B cell (primary cell): Measurements from ENCODE around the gene PAIP2.

Experiments used
- EZH2 ChIP-seq: IDR thresholded peaks from 2 replicates; pipeline ENCODE4 v1.6.1; 2012; ENCODE audit warnings: borderline replicate concordance, low read depth, mild to moderate bottlenecking, moderate library complexity, low read length; ENCODE audit not compliant: insufficient read depth, poor library complexity, severe bottlenecking
- TF ChIP-seq, protein P1 (sequence below): fragments of 200-600 bp; IDR thresholded peaks from one replicate; pipeline ENCODE4 v1.8.0; 2022; ENCODE audit warnings: antibody characterized with exemption, mild to moderate bottlenecking

DNA sequence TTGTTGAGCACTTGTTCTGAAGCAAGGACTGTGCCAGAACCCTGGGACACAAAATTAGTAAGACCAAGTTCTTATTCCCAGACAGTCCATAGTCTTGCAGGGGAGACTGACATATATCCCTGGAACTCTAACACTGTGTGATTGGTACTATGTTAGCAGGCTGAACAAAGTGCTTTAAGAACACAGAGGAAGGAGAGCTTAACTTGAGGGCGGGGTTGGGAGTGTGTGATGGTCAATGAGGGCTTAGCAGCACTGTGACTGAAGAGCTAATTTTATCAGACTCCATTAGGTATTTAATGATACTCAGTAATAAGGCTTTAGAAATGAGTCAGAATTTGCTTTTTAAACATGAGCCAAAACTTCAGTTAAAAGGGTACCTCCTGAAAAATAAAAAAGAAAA is 77.1 kb downstream of the PAIP2 start:
- no peak for TF ChIP-seq EZH2
- TF ChIP-seq, protein P1, sequence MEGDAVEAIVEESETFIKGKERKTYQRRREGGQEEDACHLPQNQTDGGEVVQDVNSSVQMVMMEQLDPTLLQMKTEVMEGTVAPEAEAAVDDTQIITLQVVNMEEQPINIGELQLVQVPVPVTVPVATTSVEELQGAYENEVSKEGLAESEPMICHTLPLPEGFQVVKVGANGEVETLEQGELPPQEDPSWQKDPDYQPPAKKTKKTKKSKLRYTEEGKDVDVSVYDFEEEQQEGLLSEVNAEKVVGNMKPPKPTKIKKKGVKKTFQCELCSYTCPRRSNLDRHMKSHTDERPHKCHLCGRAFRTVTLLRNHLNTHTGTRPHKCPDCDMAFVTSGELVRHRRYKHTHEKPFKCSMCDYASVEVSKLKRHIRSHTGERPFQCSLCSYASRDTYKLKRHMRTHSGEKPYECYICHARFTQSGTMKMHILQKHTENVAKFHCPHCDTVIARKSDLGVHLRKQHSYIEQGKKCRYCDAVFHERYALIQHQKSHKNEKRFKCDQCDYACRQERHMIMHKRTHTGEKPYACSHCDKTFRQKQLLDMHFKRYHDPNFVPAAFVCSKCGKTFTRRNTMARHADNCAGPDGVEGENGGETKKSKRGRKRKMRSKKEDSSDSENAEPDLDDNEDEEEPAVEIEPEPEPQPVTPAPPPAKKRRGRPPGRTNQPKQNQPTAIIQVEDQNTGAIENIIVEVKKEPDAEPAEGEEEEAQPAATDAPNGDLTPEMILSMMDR: no peak
